Cardiac muscle cell (in vitro differentiated cells and primary cell): ENCODE data around the gene CCT5. TPM values are rescaled to one million over a fixed set of nuclear protein-coding genes. Genes with fewer than 3 reads are reported as not detected.

Experiments
- DNase-seq, 2 donors: peaks; one replicate each; pipeline versions ENCODE4 v3.0.0 to v3.0.0-alpha.2; 2010 to 2017; ENCODE audit warnings: low read depth in 1 of 2, low spot score in 1 of 2
- H3K27ac ChIP-seq: fragments of 200-600 bp; sonication (generic); 2 replicates; pipeline ENCODE4 v1.5.1; 2016
- H3K27me3 ChIP-seq: fragments of 200-600 bp; sonication (generic); 2 replicates; pipeline ENCODE4 v1.6.0; 2016; ENCODE audit warnings: control low read depth
- H3K36me3 ChIP-seq: fragments of 200-600 bp; sonication (generic); 2 replicates; pipeline ENCODE4 v1.5.1; 2016; ENCODE audit warnings: control low read depth
- H3K4me1 ChIP-seq: fragments of 200-600 bp; sonication (generic); 2 replicates; pipeline ENCODE4 v1.8.1; 2017; ENCODE audit warnings: low read depth, mild to moderate bottlenecking, mixed run types
- H3K4me3 ChIP-seq: fragments of 200-600 bp; sonication (generic); 2 replicates; pipeline ENCODE4 v1.5.1; 2016; ENCODE audit warnings: mild to moderate bottlenecking
- H3K9me3 ChIP-seq: fragments of 200-600 bp; sonication (generic); 2 replicates; pipeline ENCODE4 v1.5.1; 2017; ENCODE audit warnings: low read depth, mild to moderate bottlenecking, control low read depth
- polyA plus RNA-seq: library from polyadenylated mRNA; unstranded; fragments of >200 nt; fragmentation: Nextera tagmentation; extraction: Ambion mirVana; gene quantifications from 2 replicates; pipeline ENCODE4 v1.2.1, GENCODE V29; 2016
- total RNA-seq: library from RNA; depleted of rRNA; stranded (reverse); fragments of >200 nt; gene quantifications from 2 replicates; pipeline ENCODE4 v1.2.3, GENCODE V29; 2016
- TF ChIP-seq, protein P1 (sequence below): IDR thresholded peaks from 2 replicates; pipeline ENCODE4 v1.5.1; 2012; ENCODE audit warnings: low read depth, mild to moderate bottlenecking, low read length

Gene CCT5
- total and polyA plus RNA-seq, 2 experiments from 2014 or later, result 176 to 265 TPM

DNA sequence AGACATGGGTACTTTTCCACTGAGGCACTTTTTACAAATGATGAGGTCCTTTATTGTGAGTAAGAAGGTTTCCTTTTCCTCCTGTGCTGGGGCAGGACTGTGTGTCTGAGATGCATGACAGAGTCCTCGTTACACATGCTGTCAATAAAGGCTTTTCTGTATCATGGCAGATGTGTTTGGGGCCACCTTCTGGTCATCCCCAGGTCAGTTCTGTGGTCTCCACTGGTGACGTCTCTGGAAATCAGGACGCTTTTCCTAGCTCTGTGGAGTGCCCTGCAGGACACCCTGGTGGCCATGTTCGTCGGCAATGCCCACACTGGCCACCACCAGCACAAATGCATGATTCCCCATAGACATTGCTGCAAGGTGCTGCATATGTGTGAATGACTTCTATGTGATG lies 54.9 kb downstream of the CCT5 start:
- TF ChIP-seq, protein P1, sequence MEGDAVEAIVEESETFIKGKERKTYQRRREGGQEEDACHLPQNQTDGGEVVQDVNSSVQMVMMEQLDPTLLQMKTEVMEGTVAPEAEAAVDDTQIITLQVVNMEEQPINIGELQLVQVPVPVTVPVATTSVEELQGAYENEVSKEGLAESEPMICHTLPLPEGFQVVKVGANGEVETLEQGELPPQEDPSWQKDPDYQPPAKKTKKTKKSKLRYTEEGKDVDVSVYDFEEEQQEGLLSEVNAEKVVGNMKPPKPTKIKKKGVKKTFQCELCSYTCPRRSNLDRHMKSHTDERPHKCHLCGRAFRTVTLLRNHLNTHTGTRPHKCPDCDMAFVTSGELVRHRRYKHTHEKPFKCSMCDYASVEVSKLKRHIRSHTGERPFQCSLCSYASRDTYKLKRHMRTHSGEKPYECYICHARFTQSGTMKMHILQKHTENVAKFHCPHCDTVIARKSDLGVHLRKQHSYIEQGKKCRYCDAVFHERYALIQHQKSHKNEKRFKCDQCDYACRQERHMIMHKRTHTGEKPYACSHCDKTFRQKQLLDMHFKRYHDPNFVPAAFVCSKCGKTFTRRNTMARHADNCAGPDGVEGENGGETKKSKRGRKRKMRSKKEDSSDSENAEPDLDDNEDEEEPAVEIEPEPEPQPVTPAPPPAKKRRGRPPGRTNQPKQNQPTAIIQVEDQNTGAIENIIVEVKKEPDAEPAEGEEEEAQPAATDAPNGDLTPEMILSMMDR, result no peak
- Histone ChIP-seq H3K9me3 (no peaks in the 10 kb centered on the region), H3K27ac (no peak overlapping the region), H3K4me1 (no peaks in the 10 kb centered on the region), H3K4me3 (no peak overlapping the region), H3K27me3 (peaks cover 4% of the 10 kb centered on the region), H3K36me3 (no peaks in the 10 kb centered on the region)
- DNase-seq, result no peak

DNA sequence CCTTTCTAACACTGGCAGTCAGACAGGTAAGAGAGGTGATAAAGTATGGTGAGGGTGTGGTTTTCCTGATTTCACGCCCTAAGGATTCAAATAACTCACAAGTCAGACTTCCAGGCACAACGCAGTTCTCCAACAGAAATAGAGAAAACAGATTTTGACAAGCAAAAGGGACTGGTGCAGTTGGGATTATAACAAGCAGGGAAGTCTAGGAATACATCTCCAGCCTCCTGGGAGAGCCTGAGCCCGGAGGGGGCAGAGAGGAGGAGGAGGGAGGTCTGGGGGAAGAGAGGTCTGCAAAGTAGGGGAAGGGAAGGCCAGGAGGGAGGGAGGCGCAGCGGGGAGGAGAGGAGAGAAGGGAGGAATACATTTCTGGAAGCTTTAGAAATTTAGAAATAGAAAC lies 56.0 kb downstream of the CCT5 start:
- Histone ChIP-seq H3K27ac (no peak overlapping the region), H3K27me3 (peaks cover 4% of the 10 kb centered on the region), H3K4me1 (no peaks in the 10 kb centered on the region), H3K4me3 (no peak overlapping the region), H3K9me3 (no peaks in the 10 kb centered on the region), H3K36me3 (no peaks in the 10 kb centered on the region)
- TF ChIP-seq, protein P1, result no peak
- DNase-seq, result no peak

DNA sequence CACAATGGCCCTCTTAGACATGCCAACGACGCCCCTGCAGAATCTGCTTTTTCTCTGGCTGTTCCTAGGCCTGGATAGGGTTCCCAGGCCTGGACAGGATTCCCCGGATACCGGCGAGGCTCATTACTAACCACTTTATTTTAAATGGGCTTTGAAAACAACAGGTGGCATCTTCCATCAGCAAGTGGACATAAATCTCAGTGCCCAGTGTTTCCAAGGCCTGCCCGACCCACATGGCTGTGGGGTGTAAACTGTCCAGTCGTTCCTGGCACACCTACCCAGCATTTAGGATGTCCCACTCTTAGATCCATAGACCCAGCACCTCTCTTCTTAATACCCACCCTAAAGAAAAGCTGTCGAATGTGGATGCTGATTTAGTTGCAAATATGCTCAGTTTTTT lies 56.7 kb downstream of the CCT5 start:
- no peak for DNase-seq
- Histone ChIP-seq H3K27ac (no peak overlapping the region), H3K4me3 (no peak overlapping the region), H3K36me3 (no peaks in the 10 kb centered on the region), H3K9me3 (no peaks in the 10 kb centered on the region), H3K4me1 (no peaks in the 10 kb centered on the region), H3K27me3 (peaks cover 4% of the 10 kb centered on the region)
- TF ChIP-seq, protein P1, result no peak

DNA sequence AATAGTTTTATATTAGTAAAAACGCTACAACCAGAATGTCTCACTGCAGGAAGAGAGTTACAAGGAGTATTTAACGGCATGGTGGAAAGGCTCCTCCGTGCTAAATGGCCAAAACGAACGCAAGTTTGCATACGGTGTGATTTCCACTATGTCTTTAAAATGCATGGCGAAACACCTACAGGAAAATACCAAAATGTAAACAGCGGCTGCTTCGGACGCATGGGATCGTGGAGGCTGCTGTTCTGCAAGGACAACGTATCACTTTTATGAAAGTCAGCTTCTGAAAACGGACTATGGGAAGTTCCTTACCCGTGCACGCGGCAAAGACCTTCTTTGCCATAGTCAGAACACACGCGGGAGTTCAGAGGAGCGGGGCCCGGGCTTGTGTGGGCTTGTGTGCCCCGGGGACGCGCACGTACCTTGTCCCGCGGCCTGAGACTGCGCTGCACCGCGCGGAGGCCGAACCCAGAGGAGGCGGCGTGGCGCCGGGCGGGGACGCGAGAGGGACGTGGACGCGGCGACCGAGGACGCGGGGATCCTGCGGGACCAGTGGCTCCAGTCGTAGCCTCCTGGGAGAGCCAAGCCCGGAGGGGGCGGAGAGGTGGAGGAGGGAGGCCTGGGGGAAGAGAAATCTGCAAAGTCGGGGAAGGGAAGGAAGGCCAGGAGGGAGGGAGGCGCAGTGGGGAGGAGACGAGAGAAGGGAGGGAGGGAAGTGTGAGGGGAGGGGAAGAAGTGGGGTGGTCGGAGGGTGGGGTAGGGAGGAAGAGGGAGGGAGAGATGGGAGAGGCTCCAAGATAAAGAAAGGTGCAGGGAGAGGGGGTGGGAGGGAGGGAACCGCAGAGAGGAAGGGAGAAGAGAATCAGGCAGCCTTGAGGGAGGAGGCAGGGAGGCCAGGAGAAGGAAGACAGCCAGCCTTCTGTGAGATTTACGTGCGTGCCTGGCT lies 57.4 kb downstream of the CCT5 start, which contains the start of gene CMBL:
CMBL (minus strand) TSS at position 697 of the 943 bp plus-strand sequence. CDS start 17,140 bp downstream, outside the sequence.
- H3K4me3 ChIP-seq, result peak within 1 kb of the TSS; percentile 8
- TF ChIP-seq, protein P1, result no peak
- H3K36me3 ChIP-seq, result no peaks in the 10 kb centered on the region
- peaks cover 4% of the 10 kb centered on the region for H3K27me3 ChIP-seq
- peak; percentile 37 to 72 for DNase-seq
- H3K27ac ChIP-seq, result no peak within 1 kb of the TSS
- no peaks in the 10 kb centered on the region for H3K9me3 ChIP-seq
- no peaks in the 10 kb centered on the region for H3K4me1 ChIP-seq

DNA sequence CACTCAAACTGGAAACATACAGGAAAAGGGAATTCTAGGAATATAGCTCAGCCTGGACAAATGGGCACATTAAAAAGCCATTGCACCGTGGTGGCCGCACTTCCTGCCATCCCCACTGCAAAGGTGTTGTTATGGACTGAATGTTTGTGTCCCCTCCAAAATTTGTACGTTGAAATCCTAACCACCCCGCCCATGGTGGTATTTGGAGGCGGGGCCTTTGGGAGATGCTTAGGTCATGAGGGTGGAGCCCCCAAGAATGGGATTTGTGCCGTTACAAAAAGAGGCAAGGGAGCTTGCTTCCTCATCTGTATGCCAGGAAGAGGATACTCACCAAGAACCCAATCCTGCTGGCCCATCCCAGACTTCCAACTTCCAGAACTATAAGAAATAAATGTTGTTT lies 58.8 kb downstream of the CCT5 start:
- Histone ChIP-seq H3K9me3 (no peaks in the 10 kb centered on the region), H3K36me3 (no peaks in the 10 kb centered on the region), H3K27ac (no peak overlapping the region), H3K4me1 (no peaks in the 10 kb centered on the region), H3K27me3 (peaks cover 4% of the 10 kb centered on the region), H3K4me3 (no peak overlapping the region)
- DNase-seq, result no peak
- TF ChIP-seq, protein P1, result no peak
